Measurements from ENCODE around the gene GLYATL3. TPM values are rescaled to one million over a fixed set of nuclear protein-coding genes. Genes with fewer than 3 reads are reported as not detected.

GLYATL3 gene
- total and polyA plus RNA-seq, 10 of the 15 experiments (the other 5 are each of a cell fraction or from before 2014, with no cell fraction given) = not detected

GRCh38 chr6:49556429-49556837, 56.7 kb downstream of the GLYATL3 start (continued):
- TF ChIP-seq RUNX3 (IDR thresholded peaks at IDR 0.05; ENCODE audit: low read length) (no peak), ZNF217 (IDR thresholded peaks at IDR 0.05) (no peak)

DNA sequence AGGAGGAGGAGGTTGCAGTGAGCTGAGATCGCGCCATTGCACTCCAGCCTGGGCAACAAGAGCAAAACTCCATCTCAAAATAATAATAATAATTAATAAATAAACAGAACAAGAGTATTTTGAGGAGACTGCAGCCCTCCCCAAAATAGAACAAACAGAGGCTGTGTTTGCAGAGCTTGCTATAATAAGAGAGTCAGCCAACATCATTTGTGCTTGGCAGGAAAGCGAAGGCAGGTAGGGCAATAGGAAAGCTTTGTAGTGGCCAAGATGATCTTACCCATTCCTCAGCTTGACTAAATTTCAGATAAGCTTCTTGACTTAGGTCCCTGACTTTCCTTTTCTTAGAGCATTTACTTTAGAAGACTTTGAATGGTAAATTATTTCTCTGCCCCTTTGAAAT, 57.5 kb downstream of the GLYATL3 start:
- 54% methylated on average over 3 of the region's 3 CpGs for WGBS (ENCODE audit: insufficient coverage, insufficient replicate concordance, low lambda C conversion rate, missing lambda C conversion rate)
- no peaks in the 10 kb centered on the region for H3K36me3 ChIP-seq (ENCODE audit: control insufficient read depth in 2 of 2, insufficient read depth in 2 of 2, low read length in 1 of 2)
- no peak overlapping the region for H3K4me2 ChIP-seq (ENCODE audit: control insufficient read depth, insufficient read depth)
- intact Hi-C loops (cut with micrococcal nuclease; ENCODE audit: unreplicated experiment) = no loop called here
- H4K20me1 ChIP-seq (ENCODE audit: control insufficient read depth, insufficient read depth) = no peaks in the 10 kb centered on the region
- no peaks in the 10 kb centered on the region for H3K79me2 ChIP-seq (ENCODE audit: control insufficient read depth, insufficient read depth, low read length)
- no peak overlapping the region for H3K9ac ChIP-seq (ENCODE audit: control insufficient read depth, insufficient read depth, low read length)
- no peak for FAIRE-seq
- ChIA-PET SMC1A (ENCODE audit: uncharacterized antibody, unreplicated experiment) (no interaction called here), POLR2A (no interaction called here), RAD21 (ENCODE audit: unreplicated experiment) (no interaction called here), CTCF (interaction anchor here (1.5 kb wide), 1 partner anchor 25 kb away, joined by 6 read pairs; no protein-coding TSS in a partner anchor)
- no peaks in the 10 kb centered on the region; the same call in 1 of the 2 replicates for H3K4me1 ChIP-seq (ENCODE audit: control insufficient read depth, insufficient read depth, low read length)
- no peak for ATAC-seq
- in situ Hi-C loops (cut with MboI) = no loop called here
- H3K27me3 ChIP-seq (replicated peaks in 1 of 2; ENCODE audit: control insufficient read depth in 2 of 2, insufficient read depth in 2 of 2, low read length in 1 of 2) = no peaks in the 10 kb centered on the region
- H2AFZ ChIP-seq (ENCODE audit: control insufficient read depth, low read depth, low read length) = no peak overlapping the region
- TF ChIP-seq HDGF (IDR thresholded peaks at IDR 0.05) = no peak
- TF ChIP-seq BCLAF1 (IDR thresholded peaks at IDR 0.05) = no peak
- no peak for TF ChIP-seq MLLT1 (IDR thresholded peaks at IDR 0.05)
- TF ChIP-seq HDAC2 (IDR thresholded peaks at IDR 0.05) = no peak
- no peak for TF ChIP-seq RCOR1 (conservative IDR thresholded peaks at IDR 0.05; ENCODE audit: low read depth, low read length)
- no peak for TF ChIP-seq RELA (IDR thresholded peaks at IDR 0.05; ENCODE audit: borderline replicate concordance, partially characterized antibody)
- TF ChIP-seq GABPA (IDR thresholded peaks at IDR 0.05; ENCODE audit: low read depth) = no peak
- TF ChIP-seq ZZZ3 (IDR thresholded peaks at IDR 0.05; ENCODE audit: control insufficient read depth, insufficient read length, low read depth) = no peak
- TF ChIP-seq NFYA (IDR thresholded peaks at IDR 0.05; ENCODE audit: borderline replicate concordance, low read depth, low read length) = no peak
- TF ChIP-seq IKZF2 (IDR thresholded peaks at IDR 0.05) = no peak
- TF ChIP-seq DPF2 (IDR thresholded peaks at IDR 0.05) = no peak
- no peak for TF ChIP-seq NR2C1 (IDR thresholded peaks at IDR 0.05)
- TF ChIP-seq RUNX3 (IDR thresholded peaks at IDR 0.05; ENCODE audit: low read length) = no peak
- no peak for TF ChIP-seq CREM (IDR thresholded peaks at IDR 0.05; ENCODE audit: low read depth)
- TF ChIP-seq SIX5 (IDR thresholded peaks at IDR 0.05; ENCODE audit: low read depth, low read length, severe bottlenecking) = no peak
- no peak for TF ChIP-seq RAD51 (IDR thresholded peaks at IDR 0.05)
- TF ChIP-seq SMARCA5 (IDR thresholded peaks at IDR 0.05) = no peak
- no peak for TF ChIP-seq YY1 (IDR thresholded peaks at IDR 0.05; ENCODE audit: low read depth, low read length)
- no TSS peak for BruUV-seq (replicated peaks)
- no peak for DNase-seq (ENCODE audit: low read depth, low spot score)
- H3K4me3 ChIP-seq = no peak overlapping the region
- no peaks in the 10 kb centered on the region for H3K9me3 ChIP-seq (replicated peaks; ENCODE audit: control insufficient read depth, insufficient read depth, low read length)
- H3K27ac ChIP-seq (ENCODE audit: control insufficient read depth, insufficient read depth) = no peak overlapping the region
